ENCODE measurements around the gene CLSTN2. TPM values are rescaled to one million over a fixed set of nuclear protein-coding genes. Genes with fewer than 3 reads are reported as not detected.

The CLSTN2 gene
- total RNA-seq, 1 experiment from 2014 or later: 0.07 TPM

- no peaks in the 10 kb centered on the region for H3K9me3 Mint-ChIP-seq (ENCODE audit: low read depth, unreplicated experiment)
- CTCF ChIA-PET: no interaction called here
- H3K36me3 Mint-ChIP-seq (ENCODE audit: insufficient read depth, unreplicated experiment): no peaks in the 10 kb centered on the region
- TF ChIP-seq, protein P1, sequence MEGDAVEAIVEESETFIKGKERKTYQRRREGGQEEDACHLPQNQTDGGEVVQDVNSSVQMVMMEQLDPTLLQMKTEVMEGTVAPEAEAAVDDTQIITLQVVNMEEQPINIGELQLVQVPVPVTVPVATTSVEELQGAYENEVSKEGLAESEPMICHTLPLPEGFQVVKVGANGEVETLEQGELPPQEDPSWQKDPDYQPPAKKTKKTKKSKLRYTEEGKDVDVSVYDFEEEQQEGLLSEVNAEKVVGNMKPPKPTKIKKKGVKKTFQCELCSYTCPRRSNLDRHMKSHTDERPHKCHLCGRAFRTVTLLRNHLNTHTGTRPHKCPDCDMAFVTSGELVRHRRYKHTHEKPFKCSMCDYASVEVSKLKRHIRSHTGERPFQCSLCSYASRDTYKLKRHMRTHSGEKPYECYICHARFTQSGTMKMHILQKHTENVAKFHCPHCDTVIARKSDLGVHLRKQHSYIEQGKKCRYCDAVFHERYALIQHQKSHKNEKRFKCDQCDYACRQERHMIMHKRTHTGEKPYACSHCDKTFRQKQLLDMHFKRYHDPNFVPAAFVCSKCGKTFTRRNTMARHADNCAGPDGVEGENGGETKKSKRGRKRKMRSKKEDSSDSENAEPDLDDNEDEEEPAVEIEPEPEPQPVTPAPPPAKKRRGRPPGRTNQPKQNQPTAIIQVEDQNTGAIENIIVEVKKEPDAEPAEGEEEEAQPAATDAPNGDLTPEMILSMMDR (IDR thresholded peaks at IDR 0.05; ENCODE audit: unreplicated experiment): no peak
- H3K27me3 Mint-ChIP-seq (ENCODE audit: unreplicated experiment): peaks cover 85% of the 10 kb centered on the region
- no peak overlapping the region for H3K27ac Mint-ChIP-seq (ENCODE audit: unreplicated experiment)
- intact Hi-C loops (cut with micrococcal nuclease; ENCODE audit: unreplicated experiment): no loop called here
- no peak for DNase-seq
- no TSS peak for BruUV-seq (replicated peaks)
- H3K4me3 Mint-ChIP-seq (ENCODE audit: low read depth, unreplicated experiment): no peak overlapping the region
- no peaks in the 10 kb centered on the region for H3K4me1 Mint-ChIP-seq (ENCODE audit: low read depth, unreplicated experiment)
Observed at GRCh38 chr3:140432229-140432669, 497.3 kb downstream of the CLSTN2 start.

GRCh38 chr3:140433431-140433830 lies 498.4 kb downstream of the CLSTN2 start:
- no peaks in the 10 kb centered on the region for H3K9me3 Mint-ChIP-seq (ENCODE audit: low read depth, unreplicated experiment)
- BruUV-seq (replicated peaks): no TSS peak
- no peak for DNase-seq
- intact Hi-C loops (cut with micrococcal nuclease; ENCODE audit: unreplicated experiment): no loop called here
- H3K4me1 Mint-ChIP-seq (ENCODE audit: low read depth, unreplicated experiment): no peaks in the 10 kb centered on the region
- no peak overlapping the region for H3K4me3 Mint-ChIP-seq (ENCODE audit: low read depth, unreplicated experiment)
- no peaks in the 10 kb centered on the region for H3K36me3 Mint-ChIP-seq (ENCODE audit: insufficient read depth, unreplicated experiment)
- CTCF ChIA-PET: no interaction called here
- TF ChIP-seq, protein P1 (IDR thresholded peaks at IDR 0.05; ENCODE audit: unreplicated experiment): no peak
- peaks cover 80% of the 10 kb centered on the region for H3K27me3 Mint-ChIP-seq (ENCODE audit: unreplicated experiment)
- H3K27ac Mint-ChIP-seq (ENCODE audit: unreplicated experiment): no peak overlapping the region

GRCh38 chr3:140434261-140434905 lies 499.4 kb downstream of the CLSTN2 start:
- Mint-ChIP-seq H3K27me3 (ENCODE audit: unreplicated experiment) (peaks cover 80% of the 10 kb centered on the region), H3K4me1 (ENCODE audit: low read depth, unreplicated experiment) (no peaks in the 10 kb centered on the region), H3K9me3 (ENCODE audit: low read depth, unreplicated experiment) (no peaks in the 10 kb centered on the region), H3K4me3 (ENCODE audit: low read depth, unreplicated experiment) (no peak overlapping the region), H3K27ac (ENCODE audit: unreplicated experiment) (no peak overlapping the region), H3K36me3 (ENCODE audit: insufficient read depth, unreplicated experiment) (no peaks in the 10 kb centered on the region)
- no peak for DNase-seq
- no TSS peak for BruUV-seq (replicated peaks)
- intact Hi-C loops (cut with micrococcal nuclease; ENCODE audit: unreplicated experiment): no loop called here
- TF ChIP-seq, protein P1 (IDR thresholded peaks at IDR 0.05; ENCODE audit: unreplicated experiment): no peak
- CTCF ChIA-PET: no interaction called here

DNA sequence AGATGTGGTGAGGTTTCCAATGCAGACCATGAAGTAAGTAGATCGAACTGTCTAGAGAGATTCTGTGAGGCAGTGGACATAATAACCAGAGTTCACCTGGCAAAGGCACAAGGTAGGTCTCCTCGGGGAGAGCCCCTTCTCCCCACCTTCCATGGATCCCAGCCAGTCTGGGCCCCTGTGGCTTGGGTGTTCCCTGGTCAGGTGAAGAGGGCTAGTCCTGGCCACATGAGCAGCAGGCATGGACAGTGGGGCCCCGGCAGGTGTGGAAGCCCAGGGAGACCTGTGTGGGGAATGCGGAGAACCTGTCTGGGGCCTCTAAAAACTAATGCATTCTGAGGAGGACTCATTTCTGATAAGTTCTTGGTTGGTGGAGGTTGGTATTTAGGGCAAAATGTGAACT lies 501.4 kb downstream of the CLSTN2 start:
- Mint-ChIP-seq H3K36me3 (ENCODE audit: insufficient read depth, unreplicated experiment) (no peaks in the 10 kb centered on the region), H3K4me3 (ENCODE audit: low read depth, unreplicated experiment) (no peak overlapping the region), H3K27me3 (ENCODE audit: unreplicated experiment) (peaks cover 70% of the 10 kb centered on the region), H3K4me1 (ENCODE audit: low read depth, unreplicated experiment) (no peaks in the 10 kb centered on the region), H3K9me3 (ENCODE audit: low read depth, unreplicated experiment) (no peaks in the 10 kb centered on the region), H3K27ac (ENCODE audit: unreplicated experiment) (no peak overlapping the region)
- CTCF ChIA-PET: no interaction called here
- TF ChIP-seq, protein P1 (IDR thresholded peaks at IDR 0.05; ENCODE audit: unreplicated experiment): no peak
- intact Hi-C loops (cut with micrococcal nuclease; ENCODE audit: unreplicated experiment): no loop called here
- DNase-seq: no peak
- BruUV-seq (replicated peaks): no TSS peak
